ENCODE measurements around the gene NOL4L.

NOL4L gene

GRCh38 chr20:32449057-32449889, 135.9 kb downstream of the NOL4L start:
- H3K27me3 Mint-ChIP-seq: no peaks in the 10 kb centered on the region
- H3K27ac Mint-ChIP-seq: peak overlapping the region; percentile 81

GRCh38 chr20:32448306-32449056, 136.7 kb downstream of the NOL4L start:
- no peak overlapping the region for H3K4me3 Mint-ChIP-seq
- H3K36me3 Mint-ChIP-seq (ENCODE audit: low read depth): peaks cover 71% of the 10 kb centered on the region
- H3K27me3 Mint-ChIP-seq: no peaks in the 10 kb centered on the region
- H3K4me1 Mint-ChIP-seq (ENCODE audit: low read depth): peaks cover 21% of the 10 kb centered on the region
- no peaks in the 10 kb centered on the region for H3K9me3 Mint-ChIP-seq
- DNase-seq: no peak
- H3K27ac Mint-ChIP-seq: peak overlapping the region; percentile 89

More at GRCh38 chr20:32449057-32449889, 135.9 kb downstream of the NOL4L start:
- Mint-ChIP-seq H3K9me3 (no peaks in the 10 kb centered on the region), H3K36me3 (ENCODE audit: low read depth) (peaks cover 70% of the 10 kb centered on the region), H3K4me3 (no peak overlapping the region), H3K4me1 (ENCODE audit: low read depth) (peaks cover 14% of the 10 kb centered on the region)
- DNase-seq: no peak

DNA sequence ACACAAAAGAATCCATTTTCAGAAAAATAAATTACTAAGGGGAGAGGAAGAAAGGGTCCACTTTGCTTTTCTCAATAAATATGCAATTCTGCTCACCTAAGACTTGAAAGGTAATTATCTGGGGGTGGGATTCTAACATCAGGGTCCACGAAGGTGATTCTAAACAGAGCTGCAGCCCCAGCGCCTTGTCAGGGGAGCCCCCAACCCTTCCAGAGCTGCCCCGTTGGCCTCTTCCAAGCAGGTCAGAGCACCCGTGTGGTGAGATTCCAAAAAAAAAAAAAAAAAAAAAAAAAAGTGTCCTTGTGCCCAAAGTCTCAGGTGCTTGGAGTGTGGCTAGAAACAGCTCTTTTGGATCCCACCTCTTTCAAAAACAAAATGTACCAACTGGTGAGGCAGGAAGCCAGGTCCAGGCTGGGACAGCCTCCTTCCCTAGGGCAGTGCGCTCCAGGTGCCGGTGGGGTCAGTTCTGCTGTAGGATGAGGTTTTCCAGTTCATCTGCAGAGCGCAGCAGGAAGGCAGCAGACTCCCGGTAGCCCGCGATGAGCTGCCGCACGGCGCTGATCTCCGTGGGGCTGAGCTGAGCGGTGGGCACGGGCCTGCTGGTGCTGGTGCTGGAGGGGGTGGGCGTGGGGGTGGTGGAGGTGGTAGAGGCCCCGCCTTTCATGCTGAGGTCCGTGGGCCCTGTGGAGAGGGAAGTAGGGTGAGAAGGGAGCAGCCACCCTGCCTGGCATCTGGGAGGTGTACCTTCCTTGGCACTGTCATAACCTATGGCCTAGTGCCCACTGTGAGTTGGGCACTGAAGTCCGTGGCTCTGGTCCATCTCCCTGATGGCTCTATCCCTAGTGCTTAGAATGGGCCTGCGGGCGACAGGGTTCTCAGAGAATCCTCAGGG, 137.8 kb downstream of the NOL4L start:
- peaks cover 64% of the 10 kb centered on the region for H3K36me3 Mint-ChIP-seq (ENCODE audit: low read depth)
- H3K4me1 Mint-ChIP-seq (ENCODE audit: low read depth): peaks cover 26% of the 10 kb centered on the region
- no peaks in the 10 kb centered on the region for H3K9me3 Mint-ChIP-seq
- DNase-seq: no peak
- H3K27ac Mint-ChIP-seq: peak overlapping the region; percentile 89
- H3K27me3 Mint-ChIP-seq: no peaks in the 10 kb centered on the region
- no peak overlapping the region for H3K4me3 Mint-ChIP-seq

- peak; percentile 30 for DNase-seq
- Mint-ChIP-seq H3K27ac (peak overlapping the region; percentile 89), H3K27me3 (no peaks in the 10 kb centered on the region), H3K4me1 (ENCODE audit: low read depth) (peaks cover 25% of the 10 kb centered on the region), H3K9me3 (no peaks in the 10 kb centered on the region), H3K36me3 (ENCODE audit: low read depth) (peaks cover 65% of the 10 kb centered on the region), H3K4me3 (no peak overlapping the region)
These were observed 138.6 kb downstream of the NOL4L start for GRCh38 chr20:32446301-32447100.

DNA sequence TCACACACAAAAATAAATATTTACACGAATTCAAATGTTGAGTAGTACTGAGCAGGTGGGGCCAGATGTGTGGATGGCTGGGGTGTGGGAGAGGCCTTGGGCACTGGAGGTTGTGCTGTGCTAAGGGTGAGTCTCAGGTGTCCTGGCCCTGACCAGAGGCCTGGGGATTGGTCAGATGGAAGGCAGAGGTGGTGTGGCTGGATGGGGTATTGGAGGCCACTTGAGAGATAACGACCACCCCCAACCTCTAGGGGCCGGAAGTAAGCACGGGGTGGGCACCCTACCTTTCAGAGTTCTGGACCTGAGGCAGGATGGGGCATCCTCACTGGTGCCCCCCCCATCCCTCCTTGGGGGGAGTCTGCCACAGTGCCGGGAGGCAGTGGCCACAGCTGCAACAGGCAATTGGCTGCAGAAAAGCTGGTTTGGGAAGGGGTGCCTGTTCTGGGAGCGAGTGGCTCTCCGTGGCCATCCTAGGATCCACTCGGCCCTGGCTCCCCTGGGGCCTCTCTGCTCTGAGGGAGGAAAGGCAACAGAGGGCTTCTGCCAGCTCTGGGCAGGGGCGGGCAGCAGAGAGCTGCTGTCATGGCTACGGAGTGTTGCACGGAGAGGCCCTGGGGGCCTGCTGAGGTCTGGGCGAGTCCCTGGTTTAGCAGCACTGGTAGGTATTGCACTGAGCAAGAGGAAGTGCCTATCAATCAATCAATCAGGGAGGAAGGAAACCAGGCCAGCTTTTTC, 139.4 kb downstream of the NOL4L start:
- Mint-ChIP-seq H3K9me3 (no peaks in the 10 kb centered on the region), H3K27me3 (no peaks in the 10 kb centered on the region), H3K4me1 (ENCODE audit: low read depth) (peaks cover 28% of the 10 kb centered on the region), H3K4me3 (no peak overlapping the region), H3K27ac (peak overlapping the region; percentile 89), H3K36me3 (ENCODE audit: low read depth) (peaks cover 69% of the 10 kb centered on the region)
- DNase-seq: peak; percentile 33

- peaks cover 34% of the 10 kb centered on the region for H3K4me1 Mint-ChIP-seq (ENCODE audit: low read depth)
- H3K36me3 Mint-ChIP-seq (ENCODE audit: low read depth): peaks cover 72% of the 10 kb centered on the region
- no peaks in the 10 kb centered on the region for H3K9me3 Mint-ChIP-seq
- no peaks in the 10 kb centered on the region for H3K27me3 Mint-ChIP-seq
- DNase-seq: no peak
- peak overlapping the region; percentile 89 for H3K27ac Mint-ChIP-seq
- H3K4me3 Mint-ChIP-seq: no peak overlapping the region
These were observed 140.5 kb downstream of the NOL4L start for GRCh38 chr20:32444474-32445220.

- H3K4me3 Mint-ChIP-seq: no peak overlapping the region
- no peaks in the 10 kb centered on the region for H3K27me3 Mint-ChIP-seq
- H3K9me3 Mint-ChIP-seq: no peaks in the 10 kb centered on the region
- peak; percentile 31 for DNase-seq
- peak overlapping the region; percentile 80 for H3K27ac Mint-ChIP-seq
- peaks cover 46% of the 10 kb centered on the region for H3K4me1 Mint-ChIP-seq (ENCODE audit: low read depth)
- H3K36me3 Mint-ChIP-seq (ENCODE audit: low read depth): peaks cover 79% of the 10 kb centered on the region
These were observed 141.7 kb downstream of the NOL4L start for GRCh38 chr20:32443386-32443974.

DNA sequence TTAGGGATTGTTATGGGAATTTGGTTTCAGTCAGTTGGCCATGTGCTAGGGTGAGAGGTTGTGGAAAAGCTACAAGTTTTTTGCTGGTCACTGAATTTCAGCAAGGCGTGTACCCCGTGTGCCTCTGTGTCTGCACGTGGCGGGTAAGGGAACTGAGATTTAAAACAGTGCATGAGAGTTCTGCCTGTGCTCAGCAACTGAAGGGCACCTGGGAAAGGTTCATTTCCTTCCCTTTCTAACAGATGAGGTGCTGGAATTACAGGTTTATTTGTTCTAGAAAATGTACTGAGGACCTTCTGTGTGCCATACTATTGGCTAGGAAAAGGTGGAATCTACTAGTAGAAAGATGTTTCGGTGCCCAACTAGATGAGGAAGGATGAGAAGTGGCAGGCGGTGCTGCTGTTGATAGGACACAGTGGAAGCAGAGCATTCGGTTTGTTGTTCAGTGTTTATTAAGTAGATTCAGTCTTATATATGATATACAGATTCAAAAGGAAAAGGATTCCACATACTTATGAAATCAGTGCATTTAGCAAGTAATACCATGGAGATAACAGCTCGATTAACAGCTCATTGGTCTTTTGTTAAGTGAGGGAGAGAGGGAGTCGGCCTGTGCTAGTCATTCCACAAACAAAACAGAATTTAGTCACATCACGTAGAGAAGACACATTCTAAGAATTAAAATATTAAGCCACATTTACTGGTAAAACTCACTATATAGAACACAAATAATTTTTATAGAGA, 142.3 kb downstream of the NOL4L start:
- no peak for DNase-seq
- Mint-ChIP-seq H3K36me3 (ENCODE audit: low read depth) (peaks cover 83% of the 10 kb centered on the region), H3K9me3 (no peaks in the 10 kb centered on the region), H3K27me3 (no peaks in the 10 kb centered on the region), H3K4me1 (ENCODE audit: low read depth) (peaks cover 50% of the 10 kb centered on the region), H3K27ac (peak overlapping the region; percentile 2), H3K4me3 (no peak overlapping the region)

GRCh38 chr20:32441638-32442037, 143.5 kb downstream of the NOL4L start:
- DNase-seq: no peak
- peaks cover 52% of the 10 kb centered on the region for H3K4me1 Mint-ChIP-seq (ENCODE audit: low read depth)
- H3K27me3 Mint-ChIP-seq: no peaks in the 10 kb centered on the region
- H3K27ac Mint-ChIP-seq: peak overlapping the region; percentile 39
- H3K4me3 Mint-ChIP-seq: no peak overlapping the region
- no peaks in the 10 kb centered on the region for H3K9me3 Mint-ChIP-seq
- H3K36me3 Mint-ChIP-seq (ENCODE audit: low read depth): peaks cover 83% of the 10 kb centered on the region

- Mint-ChIP-seq H3K27me3 (no peaks in the 10 kb centered on the region), H3K27ac (peak overlapping the region; percentile 79), H3K36me3 (ENCODE audit: low read depth) (peaks cover 86% of the 10 kb centered on the region), H3K9me3 (no peaks in the 10 kb centered on the region), H3K4me3 (no peak overlapping the region), H3K4me1 (ENCODE audit: low read depth) (peaks cover 51% of the 10 kb centered on the region)
- DNase-seq: no peak
These were observed 144.4 kb downstream of the NOL4L start for GRCh38 chr20:32440758-32441078.

- H3K27ac Mint-ChIP-seq: peak overlapping the region; percentile 79
- no peak overlapping the region for H3K4me3 Mint-ChIP-seq
- DNase-seq: peak; percentile 28
- peaks cover 86% of the 10 kb centered on the region for H3K36me3 Mint-ChIP-seq (ENCODE audit: low read depth)
- H3K4me1 Mint-ChIP-seq (ENCODE audit: low read depth): peaks cover 46% of the 10 kb centered on the region
- no peaks in the 10 kb centered on the region for H3K9me3 Mint-ChIP-seq
- no peaks in the 10 kb centered on the region for H3K27me3 Mint-ChIP-seq
These were observed 144.9 kb downstream of the NOL4L start for GRCh38 chr20:32440069-32440757.

Measured in activated T-cell treated with anti-CD3 and anti-CD28 coated beads, Interleukin-2, amount 50 U/mL, for 24 hours (primary cell).